HG03108 (cell line): ENCODE results near the gene TMEM140.
"Not testable (repeated sequence)": the region's sequence is repeated elsewhere in the genome, so short reads cannot be mapped to it uniquely, and the experiment has no call there.

Experiments used
- ATAC-seq: cut with Tn5 transposase; IDR thresholded peaks from one replicate; pipeline ENCODE4 v1.9.1; 2021; ENCODE audit warnings: moderate library complexity; ENCODE audit not compliant: unreplicated experiment

Gene TMEM140

GRCh38 chr7:135147899-135148721, at the start of gene TMEM140:
TSS of gene TMEM140 (plus strand) at chr7:135148072. CDS start at chr7:135164442, 16,370 bp downstream.
- peak; percentile 68 for ATAC-seq

GRCh38 chr7:135098391-135098790, 49.5 kb upstream of the TMEM140 start:
- ATAC-seq: no peak

GRCh38 chr7:135100856-135101255, 47.0 kb upstream of the TMEM140 start:
- no peak for ATAC-seq

GRCh38 chr7:135102372-135102771, 45.5 kb upstream of the TMEM140 start:
- peak; percentile 90 for ATAC-seq

GRCh38 chr7:135109562-135109961, 38.3 kb upstream of the TMEM140 start:
- no peak for ATAC-seq

- no peak for ATAC-seq
Measured at GRCh38 chr7:135109976-135110375, 37.9 kb upstream of the TMEM140 start.

- no peak for ATAC-seq
Measured at GRCh38 chr7:135111379-135111778, 36.5 kb upstream of the TMEM140 start.

- ATAC-seq: no peak
Measured at GRCh38 chr7:135114622-135115021, 33.2 kb upstream of the TMEM140 start.

- ATAC-seq: no peak
Measured at GRCh38 chr7:135117096-135117495, 30.8 kb upstream of the TMEM140 start.

- no peak for ATAC-seq
Measured at GRCh38 chr7:135121868-135122267, 26.0 kb upstream of the TMEM140 start.

GRCh38 chr7:135124631-135125030, 23.2 kb upstream of the TMEM140 start:
- ATAC-seq: not testable (repeated sequence)

GRCh38 chr7:135128931-135129330, 18.9 kb upstream of the TMEM140 start:
- ATAC-seq: no peak

- ATAC-seq: no peak
Measured at GRCh38 chr7:135129579-135129978, 18.3 kb upstream of the TMEM140 start.

GRCh38 chr7:135143885-135144668, 3.8 kb upstream of the TMEM140 start:
- ATAC-seq: no peak

- peak; percentile 25 for ATAC-seq
Measured at GRCh38 chr7:135147341-135147898, 452 bp upstream of the TMEM140 start.

GRCh38 chr7:135150072-135150782, 2.4 kb downstream of the TMEM140 start:
- no peak for ATAC-seq

GRCh38 chr7:135151132-135151531, 3.3 kb downstream of the TMEM140 start:
- ATAC-seq: no peak

GRCh38 chr7:135151533-135151932, 3.7 kb downstream of the TMEM140 start:
- peak; percentile 24 for ATAC-seq

GRCh38 chr7:135152442-135152841, 4.6 kb downstream of the TMEM140 start:
- no peak for ATAC-seq

GRCh38 chr7:135154734-135155133, 6.9 kb downstream of the TMEM140 start:
- ATAC-seq: no peak

- no peak for ATAC-seq
Measured at GRCh38 chr7:135156290-135156689, 8.4 kb downstream of the TMEM140 start.
